Fibroblast of pulmonary artery (primary cell): ENCODE results near the gene ALDH4A1.

Source experiments
- DNase-seq: peaks from one replicate; pipeline ENCODE4 v3.0.0-alpha.2; 2010; ENCODE audit warnings: low read depth
- H3K4me3 ChIP-seq: replicated peaks from 2 replicates; pipeline ENCODE4 v1.5.1; 2011; ENCODE audit warnings: low read depth, mild to moderate bottlenecking, control low read depth, low read length, moderate library complexity
- CTCF ChIP-seq: IDR thresholded peaks from 2 replicates; pipeline ENCODE4 v1.5.1; 2011; ENCODE audit warnings: mild to moderate bottlenecking, control low read depth, low read length, inconsistent platforms; ENCODE audit errors: missing control alignments

ALDH4A1 gene

GRCh38 chr1:18881642-18882431 lies 20.5 kb downstream of the ALDH4A1 start:
- H3K4me3 ChIP-seq, result no peak overlapping the region
- no peak for DNase-seq
- TF ChIP-seq CTCF, result no peak

GRCh38 chr1:18881164-18881563 lies 21.2 kb downstream of the ALDH4A1 start:
- TF ChIP-seq CTCF, result no peak
- no peak for DNase-seq
- H3K4me3 ChIP-seq, result no peak overlapping the region

- no peak for TF ChIP-seq CTCF
- no peak for DNase-seq
- no peak overlapping the region for H3K4me3 ChIP-seq
Measured at GRCh38 chr1:18880585-18880984, 21.8 kb downstream of the ALDH4A1 start.

GRCh38 chr1:18879791-18880309 lies 22.5 kb downstream of the ALDH4A1 start:
- H3K4me3 ChIP-seq, result no peak overlapping the region
- DNase-seq, result no peak
- no peak for TF ChIP-seq CTCF

- TF ChIP-seq CTCF, result no peak
- DNase-seq, result no peak
Measured at GRCh38 chr1:18879215-18879790, 23.1 kb downstream of the ALDH4A1 start.

GRCh38 chr1:18878538-18879214 lies 23.7 kb downstream of the ALDH4A1 start:
- DNase-seq, result no peak
- H3K4me3 ChIP-seq, result no peak overlapping the region
- no peak for TF ChIP-seq CTCF

More at GRCh38 chr1:18879215-18879790, 23.1 kb downstream of the ALDH4A1 start:
- no peak overlapping the region for H3K4me3 ChIP-seq
